Neural cell (in vitro differentiated cells): ENCODE measurements around the gene CCL17.

Experiments
- CTCF ChIP-seq: fragments of 450-650 bp; IDR thresholded peaks from 2 replicates; pipeline ENCODE4 v1.5.1; 2014; ENCODE audit warnings: antibody characterized with exemption, mild to moderate bottlenecking, moderate library complexity; ENCODE audit not compliant: poor library complexity, severe bottlenecking
- EP300 ChIP-seq: fragments of 450-650 bp; conservative IDR thresholded peaks from 2 replicates; pipeline ENCODE4 v1.6.1; 2014; ENCODE audit warnings: antibody characterized with exemption, mild to moderate bottlenecking, moderate library complexity; ENCODE audit not compliant: poor library complexity, severe bottlenecking
- EZH2 ChIP-seq: fragments of 200-600, 300-800 bp; shearing (Covaris generic), sonication (generic); IDR thresholded peaks from 2 replicates; pipeline ENCODE4 v1.6.1; 2014; ENCODE audit warnings: antibody characterized with exemption, low read length, borderline replicate concordance, mild to moderate bottlenecking; ENCODE audit not compliant: insufficient read depth, poor library complexity, severe bottlenecking
- MXI1 ChIP-seq: fragments of 450-650 bp; conservative IDR thresholded peaks from 2 replicates; pipeline ENCODE4 v1.6.1; 2014; ENCODE audit warnings: antibody characterized with exemption, mild to moderate bottlenecking; ENCODE audit not compliant: poor library complexity, severe bottlenecking
- POLR2AphosphoS5 ChIP-seq: IDR thresholded peaks from 2 replicates; pipeline ENCODE4 v1.6.1; 2012
- RAD21 ChIP-seq: fragments of 450-650 bp; conservative IDR thresholded peaks from 2 replicates; pipeline ENCODE4 v1.6.1; 2014; ENCODE audit warnings: antibody characterized with exemption, mild to moderate bottlenecking, moderate library complexity
- REST ChIP-seq: IDR thresholded peaks from 2 replicates; pipeline ENCODE4 v1.6.1; 2012; ENCODE audit warnings: borderline replicate concordance
- SMC3 ChIP-seq: fragments of 450-650 bp; conservative IDR thresholded peaks from 2 replicates; pipeline ENCODE4 v1.6.1; 2014; ENCODE audit warnings: antibody characterized with exemption, mild to moderate bottlenecking, moderate library complexity; ENCODE audit not compliant: poor library complexity

- no peak for TF ChIP-seq SMC3
- TF ChIP-seq RAD21: no peak
- no peak for TF ChIP-seq CTCF
- TF ChIP-seq REST: no peak
- TF ChIP-seq POLR2AphosphoS5: no peak
- no peak for TF ChIP-seq EP300
- TF ChIP-seq MXI1: no peak
- TF ChIP-seq EZH2: no peak
These were observed 8.7 kb downstream of the CCL17 start for GRCh38 chr16:57413301-57413730.
